Medulla oblongata (tissue), 1 donor: ENCODE measurements around the gene BIRC5.

Source experiments
- DNase-seq: peaks from one replicate; pipeline ENCODE4 v3.0.0-alpha.2; 2015; ENCODE audit errors: extremely low spot score

BIRC5 gene

GRCh38 chr17:78272914-78273258 lies 58.8 kb downstream of the BIRC5 start:
- DNase-seq: no peak

DNA sequence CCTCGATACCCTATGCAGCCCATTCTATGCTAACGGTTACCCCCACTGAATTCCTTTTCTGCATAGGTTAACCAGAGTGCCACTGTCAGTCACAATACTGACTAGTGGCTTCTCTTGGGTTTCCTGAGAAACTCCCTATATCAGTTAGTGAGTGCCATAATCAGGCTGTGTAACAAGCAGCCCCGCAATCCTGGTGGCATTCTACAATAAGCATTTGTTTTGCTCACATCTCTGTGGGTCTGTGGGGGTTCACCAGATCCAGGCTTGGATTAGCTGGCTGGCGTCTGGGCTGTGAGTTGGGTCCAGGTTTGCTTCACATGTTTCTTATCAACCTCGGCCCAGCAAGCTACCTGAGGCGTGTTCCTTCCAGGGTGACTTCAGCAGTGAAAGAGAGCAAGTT lies 59.8 kb downstream of the BIRC5 start:
- DNase-seq: no peak
